RWPE1 (cell line): ENCODE data around the gene GOLPH3.

ENCODE experiments used
- CTCF ChIA-PET: fragments of 350-600 bp; sonication (Branson Sonifier 250); formaldehyde crosslinking; extraction: SDS; loops from one replicate; lab custom pipeline; 2021; lab: Yijun Ruan, JAX
- POLR2A ChIA-PET: fragments of 400-600 bp; formaldehyde crosslinking; extraction: SDS; loops from one replicate; lab custom pipeline; 2020; ENCODE audit warnings: antibody characterized with exemption; ENCODE audit not compliant: low non-redundant PET; lab: Yijun Ruan, JAX
- DNase-seq: peaks from one replicate; pipeline ENCODE4 v3.0.0; 2012; ENCODE audit warnings: low spot score
- H3K27ac ChIP-seq: fragments of 450-650 bp; 2 replicates; pipeline ENCODE4 v1.5.1; 2017
- CTCF ChIP-seq: fragments of 450-650 bp; conservative IDR thresholded peaks from 2 replicates; pipeline ENCODE4 v1.5.1; 2017; ENCODE audit warnings: low read depth, mild to moderate bottlenecking

Gene GOLPH3

GRCh38 chr5:32116574-32117313, 57.4 kb downstream of the GOLPH3 start:
- DNase-seq: no peak
- no peak for TF ChIP-seq CTCF
- CTCF ChIA-PET: interaction anchor here (0.5 to 1.2 kb wide), 5 partner anchors 11 to 381 kb away, joined by 3 to 8 read pairs (median 3); no protein-coding TSS in a partner anchor
- POLR2A ChIA-PET: no interaction called here
- no peak overlapping the region for H3K27ac ChIP-seq

GRCh38 chr5:32115985-32116384, 58.1 kb downstream of the GOLPH3 start:
- no peak overlapping the region for H3K27ac ChIP-seq
- CTCF ChIA-PET: interaction anchor here (1.0 to 1.2 kb wide), 2 partner anchors 287 to 307 kb away, joined by 3 to 8 read pairs; no protein-coding TSS in a partner anchor
- POLR2A ChIA-PET: no interaction called here
- no peak for TF ChIP-seq CTCF
- no peak for DNase-seq

- H3K27ac ChIP-seq: no peak overlapping the region
- POLR2A ChIA-PET: no interaction called here
- CTCF ChIA-PET: no interaction called here
- DNase-seq: no peak
- no peak for TF ChIP-seq CTCF
Measured at GRCh38 chr5:32110111-32110696, 63.9 kb downstream of the GOLPH3 start.

DNA sequence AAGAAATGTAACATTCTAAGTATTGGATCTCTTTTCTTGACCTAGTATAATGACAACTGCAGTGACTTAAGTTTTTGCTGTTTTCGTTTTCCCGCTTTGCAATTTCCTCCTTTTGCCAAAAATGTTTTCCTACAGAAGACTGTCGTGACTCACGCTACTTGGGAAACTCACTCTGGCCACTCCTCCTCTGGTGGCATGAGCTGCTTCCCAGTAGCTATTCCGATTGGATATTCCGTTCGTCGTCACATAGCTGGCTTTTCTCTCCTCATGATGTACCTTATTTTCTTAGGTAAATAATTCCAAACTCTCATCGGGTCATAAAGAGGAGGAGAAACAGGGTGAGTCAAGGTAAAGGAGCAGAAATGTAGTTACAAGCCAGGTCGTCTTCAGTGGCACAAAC, 64.9 kb downstream of the GOLPH3 start:
- ChIA-PET CTCF (interaction anchor here (0.8 to 0.9 kb wide), 2 partner anchors 28 to 527 kb away, joined by 3 to 5 read pairs; no protein-coding TSS in a partner anchor), POLR2A (no interaction called here)
- no peak for DNase-seq
- no peak overlapping the region for H3K27ac ChIP-seq
- no peak for TF ChIP-seq CTCF

GRCh38 chr5:32108167-32108566, 66.0 kb downstream of the GOLPH3 start:
- no peak overlapping the region for H3K27ac ChIP-seq
- TF ChIP-seq CTCF: no peak
- ChIA-PET CTCF (interaction anchor here (0.5 kb wide), 1 partner anchor 12 kb away, joined by 3 read pairs; no protein-coding TSS in a partner anchor), POLR2A (no interaction called here)
- DNase-seq: no peak

DNA sequence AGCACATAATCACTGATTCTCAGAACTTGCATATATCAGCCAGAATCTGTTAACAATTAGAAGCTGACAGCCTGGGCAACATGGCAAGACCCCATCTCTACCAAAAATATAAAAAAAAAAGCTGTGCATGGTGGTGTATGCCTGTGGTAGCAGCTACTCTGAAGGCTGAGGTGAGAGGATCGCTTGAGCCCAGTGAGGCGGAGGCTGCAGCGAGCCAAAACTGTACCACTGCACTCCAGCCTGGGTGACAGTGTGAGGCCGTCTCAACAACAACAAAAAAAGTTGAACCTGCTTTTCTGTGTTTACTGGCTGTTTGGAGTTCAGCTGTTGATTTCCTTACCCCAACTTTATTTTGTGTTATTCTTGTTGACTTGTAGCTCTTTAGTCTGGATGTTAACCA, 66.8 kb downstream of the GOLPH3 start:
- no peak for DNase-seq
- ChIA-PET CTCF (interaction anchor here (0.6 to 0.7 kb wide), 2 partner anchors 136 to 577 kb away, joined by 3 to 4 read pairs; no protein-coding TSS in a partner anchor), POLR2A (no interaction called here)
- no peak for TF ChIP-seq CTCF
- no peak overlapping the region for H3K27ac ChIP-seq
